Inferior parietal cortex (tissue), 1 donor: ENCODE results near the gene THRAP3.
A peak's percentile ranks its signal among the peaks of the same experiment; 100 is the strongest.
"Not testable (repeated sequence)": the region's sequence is repeated elsewhere in the genome, so short reads cannot be mapped to it uniquely, and the experiment has no call there.

Experiments
- DNase-seq: peaks from one replicate; pipeline ENCODE4 v3.0.0-alpha.2; 2016; ENCODE audit errors: extremely low spot score

Gene THRAP3

GRCh38 chr1:36247538-36247937 lies 23.3 kb downstream of the THRAP3 start:
- no peak for DNase-seq

- no peak for DNase-seq
Observed at GRCh38 chr1:36248250-36248894, 24.1 kb downstream of the THRAP3 start.

- no peak for DNase-seq
Observed at GRCh38 chr1:36251794-36252481, 27.7 kb downstream of the THRAP3 start.

- DNase-seq, result not testable (repeated sequence)
Observed at GRCh38 chr1:36252482-36252824, 28.2 kb downstream of the THRAP3 start.

- no peak for DNase-seq
Observed at GRCh38 chr1:36253161-36253862, 29.1 kb downstream of the THRAP3 start.

GRCh38 chr1:36256558-36257374 lies 32.5 kb downstream of the THRAP3 start:
- no peak for DNase-seq

- DNase-seq, result no peak
Observed at GRCh38 chr1:36257375-36257767, 33.1 kb downstream of the THRAP3 start.

GRCh38 chr1:36258960-36259344 lies 34.7 kb downstream of the THRAP3 start:
- no peak for DNase-seq

GRCh38 chr1:36268981-36269380 lies 44.7 kb downstream of the THRAP3 start:
- DNase-seq, result no peak

GRCh38 chr1:36269408-36269838 lies 45.2 kb downstream of the THRAP3 start:
- DNase-seq, result no peak

- no peak for DNase-seq
Observed at GRCh38 chr1:36273024-36273423, 48.8 kb downstream of the THRAP3 start.

GRCh38 chr1:36274201-36274600 lies 50.0 kb downstream of the THRAP3 start:
- DNase-seq, result no peak

- no peak for DNase-seq
Observed at GRCh38 chr1:36276688-36277087, 52.4 kb downstream of the THRAP3 start.

- DNase-seq, result no peak
Observed at GRCh38 chr1:36279110-36279788, 55.0 kb downstream of the THRAP3 start.

GRCh38 chr1:36279789-36280296 lies 55.6 kb downstream of the THRAP3 start:
- DNase-seq, result no peak

- DNase-seq, result no peak
Observed at GRCh38 chr1:36284061-36284460, 59.8 kb downstream of the THRAP3 start.

GRCh38 chr1:36284517-36284916 lies 60.3 kb downstream of the THRAP3 start:
- no peak for DNase-seq

GRCh38 chr1:36285443-36286101 lies 61.3 kb downstream of the THRAP3 start:
- DNase-seq, result peak; percentile 91

- no peak for DNase-seq
Observed at GRCh38 chr1:36286802-36287201, 62.6 kb downstream of the THRAP3 start.

- no peak for DNase-seq
Observed at GRCh38 chr1:36287595-36287994, 63.4 kb downstream of the THRAP3 start.

- no peak for DNase-seq
Observed at GRCh38 chr1:36295390-36295789, 71.1 kb downstream of the THRAP3 start.
